Measurements from ENCODE around the gene ATP9A.

The ATP9A gene

DNA sequence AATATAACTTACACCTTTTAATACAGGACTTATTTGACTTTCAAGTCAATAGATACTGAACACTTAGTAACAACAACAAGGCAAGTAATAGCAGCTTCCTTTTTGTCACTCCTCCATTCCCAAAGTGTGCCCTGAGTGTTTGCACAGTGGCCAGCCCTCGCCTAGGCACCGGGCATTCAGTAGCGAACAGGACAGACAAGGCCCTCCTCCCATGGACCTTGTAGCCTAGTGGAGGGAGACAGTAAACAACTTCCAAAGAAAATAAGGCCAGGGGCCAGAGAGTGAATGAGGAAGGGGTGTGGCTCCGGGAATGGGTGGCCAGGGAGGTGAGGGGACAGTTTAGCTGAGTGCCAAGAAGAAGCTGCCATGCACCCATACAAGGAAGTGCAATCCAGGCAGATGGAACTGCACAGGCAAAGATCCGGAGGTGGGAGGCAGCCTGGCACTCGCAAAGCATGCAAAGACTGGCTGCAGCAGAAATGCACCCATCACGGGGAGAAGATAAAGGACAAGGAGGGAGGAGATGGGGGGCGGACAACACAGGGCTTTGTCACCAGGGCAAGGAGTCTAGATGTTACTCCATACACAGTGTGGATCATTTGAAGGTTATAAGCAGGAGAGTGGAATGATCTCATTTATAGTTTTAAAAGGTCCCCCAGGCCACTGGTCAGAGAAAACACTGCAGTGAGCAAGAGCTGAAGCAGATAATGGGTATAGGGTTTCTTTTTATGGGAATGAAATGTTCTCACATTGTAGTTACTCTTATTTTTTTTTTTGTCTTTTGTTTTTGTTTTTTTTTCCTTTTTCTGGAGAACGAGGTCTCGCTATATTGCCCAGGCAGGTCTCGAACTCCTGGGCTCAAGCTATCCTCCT lies 32.2 kb downstream of the ATP9A start (continued):
- no peak for TF ChIP-seq ZNF510 (tag by site-specific recombination; IDR thresholded peaks at IDR 0.05; ENCODE audit: insufficient replicate concordance)
- peak; percentile 39; the same call in 1 of the 2 replicates for TF ChIP-seq IKZF3 (tag by site-specific recombination; IDR thresholded peaks at IDR 0.05)
- no peak for TF ChIP-seq ZNF37A (tag by site-specific recombination; IDR thresholded peaks at IDR 0.05)
- TF ChIP-seq KLF7 (tag by site-specific recombination; IDR thresholded peaks at IDR 0.05; ENCODE audit: borderline replicate concordance) = peak; percentile 46; the same call in 1 of the 2 replicates
- TF ChIP-seq KLF8 (tag by site-specific recombination; IDR thresholded peaks at IDR 0.05) = peak; percentile 51; the same call in 1 of the 2 replicates
- TF ChIP-seq ZNF121 (tag by site-specific recombination; IDR thresholded peaks at IDR 0.05) = peak; percentile 55; the same call in 1 of the 2 replicates
- TF ChIP-seq ZNF629 (tag by site-specific recombination; IDR thresholded peaks at IDR 0.05) = peak; percentile 80
- TF ChIP-seq, protein P1, sequence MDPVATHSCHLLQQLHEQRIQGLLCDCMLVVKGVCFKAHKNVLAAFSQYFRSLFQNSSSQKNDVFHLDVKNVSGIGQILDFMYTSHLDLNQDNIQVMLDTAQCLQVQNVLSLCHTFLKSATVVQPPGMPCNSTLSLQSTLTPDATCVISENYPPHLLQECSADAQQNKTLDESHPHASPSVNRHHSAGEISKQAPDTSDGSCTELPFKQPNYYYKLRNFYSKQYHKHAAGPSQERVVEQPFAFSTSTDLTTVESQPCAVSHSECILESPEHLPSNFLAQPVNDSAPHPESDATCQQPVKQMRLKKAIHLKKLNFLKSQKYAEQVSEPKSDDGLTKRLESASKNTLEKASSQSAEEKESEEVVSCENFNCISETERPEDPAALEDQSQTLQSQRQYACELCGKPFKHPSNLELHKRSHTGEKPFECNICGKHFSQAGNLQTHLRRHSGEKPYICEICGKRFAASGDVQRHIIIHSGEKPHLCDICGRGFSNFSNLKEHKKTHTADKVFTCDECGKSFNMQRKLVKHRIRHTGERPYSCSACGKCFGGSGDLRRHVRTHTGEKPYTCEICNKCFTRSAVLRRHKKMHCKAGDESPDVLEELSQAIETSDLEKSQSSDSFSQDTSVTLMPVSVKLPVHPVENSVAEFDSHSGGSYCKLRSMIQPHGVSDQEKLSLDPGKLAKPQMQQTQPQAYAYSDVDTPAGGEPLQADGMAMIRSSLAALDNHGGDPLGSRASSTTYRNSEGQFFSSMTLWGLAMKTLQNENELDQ (tag by site-specific recombination; IDR thresholded peaks at IDR 0.05; ENCODE audit: low read depth) = no peak
- TF ChIP-seq ZNF394 (tag by site-specific recombination; IDR thresholded peaks at IDR 0.05; ENCODE audit: borderline replicate concordance) = peak; percentile 59; the same call in 1 of the 2 replicates
- TF ChIP-seq, protein P2, sequence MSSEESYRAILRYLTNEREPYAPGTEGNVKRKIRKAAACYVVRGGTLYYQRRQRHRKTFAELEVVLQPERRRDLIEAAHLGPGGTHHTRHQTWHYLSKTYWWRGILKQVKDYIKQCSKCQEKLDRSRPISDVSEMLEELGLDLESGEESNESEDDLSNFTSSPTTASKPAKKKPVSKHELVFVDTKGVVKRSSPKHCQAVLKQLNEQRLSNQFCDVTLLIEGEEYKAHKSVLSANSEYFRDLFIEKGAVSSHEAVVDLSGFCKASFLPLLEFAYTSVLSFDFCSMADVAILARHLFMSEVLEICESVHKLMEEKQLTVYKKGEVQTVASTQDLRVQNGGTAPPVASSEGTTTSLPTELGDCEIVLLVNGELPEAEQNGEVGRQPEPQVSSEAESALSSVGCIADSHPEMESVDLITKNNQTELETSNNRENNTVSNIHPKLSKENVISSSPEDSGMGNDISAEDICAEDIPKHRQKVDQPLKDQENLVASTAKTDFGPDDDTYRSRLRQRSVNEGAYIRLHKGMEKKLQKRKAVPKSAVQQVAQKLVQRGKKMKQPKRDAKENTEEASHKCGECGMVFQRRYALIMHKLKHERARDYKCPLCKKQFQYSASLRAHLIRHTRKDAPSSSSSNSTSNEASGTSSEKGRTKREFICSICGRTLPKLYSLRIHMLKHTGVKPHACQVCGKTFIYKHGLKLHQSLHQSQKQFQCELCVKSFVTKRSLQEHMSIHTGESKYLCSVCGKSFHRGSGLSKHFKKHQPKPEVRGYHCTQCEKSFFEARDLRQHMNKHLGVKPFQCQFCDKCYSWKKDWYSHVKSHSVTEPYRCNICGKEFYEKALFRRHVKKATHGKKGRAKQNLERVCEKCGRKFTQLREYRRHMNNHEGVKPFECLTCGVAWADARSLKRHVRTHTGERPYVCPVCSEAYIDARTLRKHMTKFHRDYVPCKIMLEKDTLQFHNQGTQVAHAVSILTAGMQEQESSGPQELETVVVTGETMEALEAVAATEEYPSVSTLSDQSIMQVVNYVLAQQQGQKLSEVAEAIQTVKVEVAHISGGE (tag by site-specific recombination; conservative IDR thresholded peaks at IDR 0.05; ENCODE audit: low read depth) = no peak
- TF ChIP-seq ZNF560 (tag by site-specific recombination; IDR thresholded peaks at IDR 0.05; ENCODE audit: borderline replicate concordance) = no peak
- TF ChIP-seq, protein P3, sequence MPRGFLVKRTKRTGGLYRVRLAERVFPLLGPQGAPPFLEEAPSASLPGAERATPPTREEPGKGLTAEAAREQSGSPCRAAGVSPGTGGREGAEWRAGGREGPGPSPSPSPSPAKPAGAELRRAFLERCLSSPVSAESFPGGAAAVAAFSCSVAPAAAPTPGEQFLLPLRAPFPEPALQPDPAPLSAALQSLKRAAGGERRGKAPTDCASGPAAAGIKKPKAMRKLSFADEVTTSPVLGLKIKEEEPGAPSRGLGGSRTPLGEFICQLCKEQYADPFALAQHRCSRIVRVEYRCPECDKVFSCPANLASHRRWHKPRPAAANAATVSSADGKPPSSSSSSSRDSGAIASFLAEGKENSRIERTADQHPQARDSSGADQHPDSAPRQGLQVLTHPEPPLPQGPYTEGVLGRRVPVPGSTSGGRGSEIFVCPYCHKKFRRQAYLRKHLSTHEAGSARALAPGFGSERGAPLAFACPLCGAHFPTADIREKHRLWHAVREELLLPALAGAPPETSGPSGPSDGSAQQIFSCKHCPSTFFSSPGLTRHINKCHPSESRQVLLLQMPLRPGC (tag by site-specific recombination; IDR thresholded peaks at IDR 0.05) = peak; percentile 65; the same call in 1 of the 2 replicates
- no peak for TF ChIP-seq ZNF544 (tag by site-specific recombination; IDR thresholded peaks at IDR 0.05)

GRCh38 chr20:51734876-51735720 lies 33.1 kb downstream of the ATP9A start:
- no peaks in the 10 kb centered on the region for H3K36me3 ChIP-seq (ENCODE audit: control insufficient read depth in 2 of 2, insufficient read depth in 1 of 2, low read length in 2 of 2)
- TF ChIP-seq PRDM10 (tag by site-specific recombination; IDR thresholded peaks at IDR 0.05) = peak; percentile 13; the same call in 1 of the 2 replicates
- no peak for TF ChIP-seq ZNF660 (tag by site-specific recombination; IDR thresholded peaks at IDR 0.05)
- peaks cover 11% of the 10 kb centered on the region for H3K4me1 ChIP-seq (ENCODE audit: control insufficient read depth, insufficient read depth, low read length)
- H3K9me3 ChIP-seq (ENCODE audit: control insufficient read depth, insufficient read depth, low read depth, low read length) = no peaks in the 10 kb centered on the region
- no peak overlapping the region for H3K4me3 ChIP-seq (ENCODE audit: low read depth, low read length)
- no peak overlapping the region; the same call in 1 of the 2 replicates for H3K27ac ChIP-seq (ENCODE audit: extremely low read depth, low read depth, low read length)
- ChIA-PET CTCF (interaction anchor here (0.9 to 1.3 kb wide), 2 partner anchors 17 to 65 kb away, joined by 3 read pairs; no protein-coding TSS in a partner anchor), POLR2A (no interaction called here)

Data from HEK293 (cell line).